GM18526 (cell line): ENCODE data around the gene LAMB3.

ENCODE experiments used
- POLR2A ChIP-seq: IDR thresholded peaks from 3 replicates; pipeline ENCODE4 v1.6.1; 2011; ENCODE audit not compliant: insufficient read length; ENCODE audit errors: extremely low read depth

The LAMB3 gene

DNA sequence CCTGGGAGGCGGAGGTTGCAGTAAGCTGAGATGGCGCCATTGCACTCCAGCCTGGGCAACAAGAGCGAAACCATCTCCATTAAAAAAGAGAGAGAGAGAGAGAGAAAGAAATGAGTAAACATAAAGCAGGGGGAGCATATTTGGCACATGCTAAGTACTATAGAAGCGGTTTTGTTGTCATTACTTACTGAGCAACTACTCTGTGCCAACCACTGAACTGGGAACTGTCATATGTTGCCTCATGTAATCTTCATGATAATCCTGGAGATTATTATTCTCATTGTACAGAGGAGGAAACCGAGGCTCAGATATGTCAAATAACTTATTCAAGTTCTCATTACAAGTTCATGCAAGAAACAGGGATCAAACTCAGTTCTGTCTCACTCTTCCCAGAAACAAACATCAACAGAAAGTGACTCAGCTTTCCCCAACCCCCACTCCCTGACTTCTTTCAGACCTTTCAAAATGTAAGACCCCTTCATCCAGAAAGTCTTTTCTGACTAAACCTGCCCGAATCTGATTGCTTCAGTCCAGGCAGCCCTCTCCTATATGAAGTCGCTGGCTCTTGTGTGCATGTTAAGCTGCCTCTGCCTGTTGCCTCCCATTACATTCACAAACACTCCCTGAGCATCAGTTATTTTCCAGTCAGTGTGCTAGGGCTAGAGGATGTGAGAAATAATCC lies 23.5 kb downstream of the LAMB3 start:
- TF ChIP-seq POLR2A: no peak

DNA sequence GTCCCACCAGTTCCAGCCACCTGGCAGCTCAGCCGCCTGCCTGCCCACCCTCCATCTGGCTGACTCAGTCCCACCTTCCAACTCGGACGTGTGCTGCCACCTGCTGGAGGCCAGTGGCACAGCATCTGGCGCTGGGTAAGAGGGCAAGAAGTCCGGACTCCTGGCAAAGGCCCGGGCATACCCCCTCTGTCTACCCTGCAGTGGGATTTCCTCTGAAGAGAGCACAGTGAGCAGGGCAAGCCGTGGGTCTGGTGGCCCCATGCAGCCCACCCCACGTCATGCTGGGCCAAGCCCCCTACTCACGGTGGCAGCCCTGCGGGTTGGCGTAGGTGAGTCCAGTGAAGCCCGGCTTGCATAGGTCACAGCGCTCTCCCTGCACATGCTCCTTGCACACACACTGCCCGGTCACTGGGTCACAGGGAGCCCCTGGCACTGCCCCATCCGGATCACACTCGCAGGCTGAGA lies 24.5 kb downstream of the LAMB3 start:
- TF ChIP-seq POLR2A: no peak

- TF ChIP-seq POLR2A: no peak
Observed at GRCh38 chr1:209627027-209627731, 25.0 kb downstream of the LAMB3 start.

DNA sequence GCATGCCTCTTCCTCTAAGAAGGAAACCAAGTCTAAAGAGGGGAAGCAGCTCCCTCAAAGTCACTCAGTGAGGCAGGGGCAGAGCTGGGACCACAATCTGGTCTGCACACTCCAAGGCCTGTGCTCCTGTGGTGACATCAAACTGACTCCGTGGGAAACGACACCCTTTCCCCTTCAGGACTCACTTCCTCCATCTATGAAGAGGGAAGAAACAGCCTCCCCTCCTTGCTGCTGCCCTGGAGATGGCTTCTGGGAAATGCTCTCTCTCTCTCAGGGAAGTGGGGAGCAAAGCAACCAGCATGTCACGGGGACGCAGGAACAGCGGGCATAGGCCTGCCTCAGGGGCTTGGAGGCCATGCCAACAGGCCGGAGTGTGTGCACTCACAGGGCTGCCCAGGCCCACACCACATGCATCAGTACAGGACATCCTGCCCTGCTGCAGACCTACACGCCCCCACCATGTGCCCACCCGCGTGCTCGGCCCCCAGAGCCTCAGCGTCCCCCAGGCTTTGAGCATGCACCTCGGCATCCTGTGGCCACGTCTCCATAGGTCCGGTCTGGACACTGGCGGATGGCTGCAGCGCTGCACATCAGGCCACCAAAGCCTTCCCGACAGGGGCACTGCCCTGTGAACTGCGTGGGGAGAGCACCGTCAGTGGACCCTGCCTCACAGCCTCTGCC lies 25.7 kb downstream of the LAMB3 start:
- no peak for TF ChIP-seq POLR2A

- TF ChIP-seq POLR2A: no peak
Observed at GRCh38 chr1:209625791-209626285, 26.4 kb downstream of the LAMB3 start.

DNA sequence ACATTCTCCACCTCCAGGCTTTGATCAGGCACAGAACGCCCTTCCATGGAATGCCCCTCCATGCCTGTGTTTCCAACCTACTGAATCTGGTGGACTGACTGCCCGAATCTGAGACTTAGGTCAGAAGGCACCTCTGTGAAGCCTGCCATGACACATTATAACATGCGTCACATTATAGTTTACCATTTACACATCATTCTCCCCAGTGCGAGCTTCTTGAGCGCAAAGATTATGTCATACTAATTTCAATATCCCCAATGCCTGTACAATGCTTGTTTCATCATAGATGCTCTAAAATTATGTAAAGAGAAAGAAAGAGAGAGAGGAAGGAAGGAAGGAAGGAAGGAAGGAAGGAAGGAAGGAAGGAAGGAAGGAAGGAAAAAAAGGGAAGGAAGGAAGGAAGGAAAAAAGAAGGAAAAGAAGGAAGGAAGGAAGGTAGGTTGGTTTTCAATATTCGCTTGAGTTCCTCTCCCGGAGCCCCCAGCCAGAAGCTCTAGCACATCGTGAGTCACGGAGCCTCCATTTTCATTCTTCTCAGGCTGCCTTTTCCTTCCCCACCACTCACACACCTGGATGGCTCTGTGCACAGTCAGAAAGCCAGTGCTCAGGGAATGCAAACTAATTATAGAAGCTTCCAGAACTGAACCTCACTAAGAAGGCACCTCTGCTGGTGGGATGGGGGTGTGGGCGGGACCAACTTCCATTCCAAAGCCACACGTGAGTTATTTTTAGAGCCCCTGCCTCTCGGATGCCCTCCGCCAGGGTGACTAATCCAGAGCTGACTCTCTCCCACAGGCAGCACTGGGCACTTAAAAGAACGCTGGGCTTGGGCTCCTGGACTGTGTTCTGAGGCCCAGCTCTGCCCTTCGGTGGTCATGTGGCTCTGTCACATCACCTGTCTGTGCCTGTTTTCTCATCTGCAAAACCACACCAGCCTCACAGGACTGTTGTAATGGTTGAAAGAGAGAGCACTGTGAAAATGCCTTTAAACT lies 27.4 kb downstream of the LAMB3 start:
- no peak for TF ChIP-seq POLR2A

- TF ChIP-seq POLR2A: no peak
Observed at GRCh38 chr1:209622841-209623829, 29.1 kb downstream of the LAMB3 start.

GRCh38 chr1:209621741-209622655 lies 30.2 kb downstream of the LAMB3 start:
- TF ChIP-seq POLR2A: no peak

DNA sequence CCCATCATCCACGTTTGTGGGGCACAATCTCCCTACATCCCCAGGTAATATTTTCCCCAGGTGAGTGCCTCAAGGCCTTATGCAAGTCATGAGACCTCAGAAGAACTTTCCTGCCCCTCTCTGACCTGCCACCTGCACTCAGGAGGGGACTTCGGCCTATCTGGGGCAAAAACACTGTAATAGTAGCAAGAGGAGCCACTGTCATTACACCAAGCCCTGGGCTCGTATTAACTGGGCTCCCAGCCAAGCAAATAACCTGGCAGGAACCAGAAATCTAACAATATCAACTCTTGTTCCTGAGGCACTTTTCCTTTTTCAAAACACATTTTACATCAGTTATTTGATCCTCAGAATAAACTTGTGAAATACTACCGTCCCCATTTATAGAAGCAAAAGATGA lies 30.9 kb downstream of the LAMB3 start:
- TF ChIP-seq POLR2A: no peak

DNA sequence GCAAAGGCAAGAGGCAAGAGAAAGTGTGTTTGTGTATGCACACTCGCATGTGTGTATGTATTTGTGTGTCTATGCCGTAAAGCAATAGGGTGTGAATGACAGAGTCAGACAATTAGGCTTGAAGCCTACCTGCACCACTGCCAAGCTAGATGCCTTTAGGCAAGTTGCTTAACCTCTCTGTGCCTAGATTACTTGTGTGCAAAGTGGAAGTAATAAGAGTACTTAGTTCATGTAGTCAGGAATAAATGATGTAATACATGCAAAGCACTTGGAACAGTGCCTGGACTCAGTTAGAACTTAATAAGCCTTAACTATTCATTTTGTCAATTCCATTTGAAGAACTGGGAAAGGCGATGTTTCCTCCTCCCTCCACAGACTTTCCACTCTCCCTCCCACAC lies 31.7 kb downstream of the LAMB3 start:
- no peak for TF ChIP-seq POLR2A

GRCh38 chr1:209619696-209620486 lies 32.3 kb downstream of the LAMB3 start:
- no peak for TF ChIP-seq POLR2A
